ENCODE measurements around the gene C2CD2.

DNA sequence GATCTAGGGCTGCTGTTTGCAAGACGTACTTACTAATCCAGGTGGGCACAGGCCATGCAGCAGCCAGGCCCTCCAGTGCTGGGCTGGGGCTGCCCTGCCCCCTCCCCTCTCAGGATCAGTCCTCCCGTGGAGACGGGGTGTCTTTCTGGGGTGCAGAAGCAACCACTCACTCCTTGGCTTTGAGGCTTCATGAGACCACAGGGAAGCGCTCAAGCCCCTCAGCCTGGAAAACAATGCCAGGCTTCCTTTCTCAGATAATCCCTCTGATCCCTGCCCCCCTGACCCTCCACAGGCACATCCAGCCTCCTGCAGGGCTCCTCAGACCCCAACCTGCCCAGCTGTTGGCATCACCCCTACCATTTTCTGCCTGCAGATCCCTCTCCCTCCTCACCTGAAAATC, 13.9 kb upstream of the C2CD2 start:
- no peak for TF ChIP-seq GATA3 (IDR thresholded peaks at IDR 0.05; ENCODE audit: low read depth, low read length)
- TF ChIP-seq GATA2 (IDR thresholded peaks at IDR 0.05; ENCODE audit: low read depth, low read length), result no peak

Data from SH-SY5Y (cell line).